Fibroblast of skin of right biceps (primary cell): Measurements from ENCODE around the gene SPECC1.
"Not testable (repeated sequence)": the region's sequence is repeated elsewhere in the genome, so short reads cannot be mapped to it uniquely, and the experiment has no call there.

Experiments used
- DNase-seq: peaks from one replicate; pipeline ENCODE4 v3.0.0-alpha.2; 2013

SPECC1 gene

DNA sequence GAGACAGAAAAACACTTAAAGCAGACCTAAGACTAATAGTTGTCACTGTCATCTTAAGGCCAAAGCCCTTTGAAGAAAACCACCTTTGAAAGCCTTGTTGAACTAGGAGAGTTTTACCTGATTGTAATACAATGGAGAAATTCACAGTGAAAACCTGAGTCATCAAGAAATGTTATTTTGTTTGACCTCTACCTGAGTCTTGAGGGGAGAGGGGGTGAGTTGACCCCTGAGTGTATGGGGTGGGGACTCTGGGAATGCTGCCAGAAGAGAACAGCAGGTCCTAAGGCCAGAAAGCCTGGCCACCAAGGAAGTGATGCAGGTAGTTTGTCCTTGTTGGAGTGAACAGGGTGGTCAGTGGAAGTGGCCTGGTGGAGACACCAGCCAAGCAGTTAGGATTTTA is 204.3 kb downstream of the SPECC1 start:
- no peak for DNase-seq

DNA sequence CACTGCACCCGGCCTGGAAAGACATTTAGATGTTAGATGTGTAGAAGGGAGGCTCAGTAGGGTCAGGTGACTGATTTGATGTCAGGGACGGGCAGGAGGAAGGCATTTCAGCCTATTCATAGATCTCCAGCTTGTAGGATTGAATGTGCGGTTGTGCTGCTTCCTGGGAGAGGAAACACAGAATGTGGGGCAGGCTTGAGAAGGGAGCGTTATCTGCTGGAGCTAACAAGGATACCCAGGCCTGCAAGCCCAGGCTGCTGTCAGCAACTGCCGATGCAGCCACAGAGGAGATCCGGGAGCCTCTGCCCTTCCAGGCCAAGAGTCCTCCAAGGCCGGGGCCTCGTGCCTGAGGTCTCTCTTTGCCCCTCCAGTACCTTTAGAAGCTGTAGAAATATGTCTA is 205.6 kb downstream of the SPECC1 start:
- DNase-seq: no peak

DNA sequence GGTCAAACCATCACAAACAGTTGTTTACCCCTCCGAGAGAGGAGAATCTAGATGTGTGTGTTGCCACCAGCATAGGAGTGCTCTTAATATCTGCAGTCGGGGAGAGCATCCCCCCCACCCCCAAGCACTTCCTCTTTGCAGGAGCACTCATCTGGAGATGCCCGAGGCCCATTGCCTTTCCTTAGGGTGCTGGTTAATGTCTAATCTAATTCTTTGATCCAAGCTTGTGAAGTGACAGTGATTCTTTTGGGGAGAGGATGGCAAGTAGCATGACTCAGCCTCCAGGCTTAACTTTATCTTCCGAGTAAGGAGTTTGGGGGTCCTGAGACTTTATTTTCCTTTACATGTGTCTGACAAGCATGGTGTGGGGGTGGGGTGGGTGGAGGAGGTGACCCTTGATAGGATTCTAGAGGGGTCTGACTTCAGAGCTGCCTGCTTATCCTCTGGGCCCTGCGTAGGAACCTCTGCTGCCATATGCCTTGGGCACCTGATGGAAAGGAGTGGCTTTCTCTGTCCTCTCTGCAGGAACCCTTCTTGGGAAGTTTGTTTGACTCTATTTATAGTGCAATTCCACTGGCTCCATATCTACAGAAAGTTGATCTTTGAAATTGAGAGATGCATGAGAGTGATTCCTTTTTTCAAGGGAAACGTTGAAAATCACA is 207.1 kb downstream of the SPECC1 start:
- DNase-seq: no peak

DNA sequence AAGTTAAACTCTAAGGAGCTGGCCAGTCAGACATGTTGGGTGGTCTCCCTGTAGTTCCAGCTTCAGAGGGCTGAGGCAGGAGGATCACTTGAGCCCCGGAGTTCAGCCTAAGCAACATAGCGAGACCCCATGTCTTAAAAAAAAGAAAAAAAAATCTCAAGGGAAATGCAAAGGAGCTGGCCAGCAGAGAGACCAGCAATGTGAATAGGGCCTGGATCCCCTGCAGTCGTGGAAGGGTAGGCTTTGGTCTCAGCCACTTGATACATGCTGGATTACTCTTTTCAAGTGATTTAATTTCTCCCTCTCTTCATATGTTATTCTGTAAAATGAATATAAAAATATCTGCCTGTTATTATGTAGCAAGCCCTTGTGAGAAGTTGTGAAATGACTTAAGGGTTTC is 207.7 kb downstream of the SPECC1 start:
- no peak for DNase-seq

DNA sequence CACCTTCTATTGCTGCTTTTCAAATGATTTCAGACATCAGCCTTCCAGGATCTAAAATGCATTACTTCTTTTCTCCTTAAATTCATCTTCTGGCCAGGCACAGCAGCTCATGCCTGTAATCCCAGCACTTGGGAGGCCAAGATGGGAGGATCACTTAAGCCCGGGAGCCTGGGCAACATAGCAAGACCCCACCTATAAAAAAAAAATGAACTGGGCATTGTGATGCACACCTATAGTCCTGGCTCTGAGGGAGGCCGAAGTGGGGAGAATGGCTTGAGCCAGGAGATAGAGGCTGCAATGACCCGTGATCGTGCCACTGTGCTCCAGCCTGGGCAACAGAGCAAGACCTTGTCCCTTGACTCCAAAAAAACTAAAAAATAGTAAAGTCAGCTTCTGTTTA is 208.5 kb downstream of the SPECC1 start:
- DNase-seq: no peak

DNA sequence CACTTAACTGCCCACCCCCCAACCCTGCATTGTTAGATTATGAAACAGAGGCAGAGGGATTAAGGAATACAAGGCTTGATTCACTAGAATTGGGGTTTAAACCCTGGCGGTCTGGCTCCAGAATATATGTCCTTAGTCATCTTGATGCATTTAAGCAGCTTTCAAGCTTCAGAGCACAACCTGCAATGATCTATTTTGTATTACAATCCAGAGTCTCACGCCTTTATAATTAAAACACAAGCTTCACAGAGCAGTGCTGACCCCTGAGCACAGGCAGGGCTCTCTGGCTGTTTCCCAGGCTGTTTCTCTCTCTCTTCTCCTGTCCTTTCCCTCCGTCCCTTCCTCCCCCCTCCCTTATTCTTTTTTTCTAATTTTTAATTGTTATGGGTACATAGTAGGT is 209.1 kb downstream of the SPECC1 start:
- no peak for DNase-seq

DNA sequence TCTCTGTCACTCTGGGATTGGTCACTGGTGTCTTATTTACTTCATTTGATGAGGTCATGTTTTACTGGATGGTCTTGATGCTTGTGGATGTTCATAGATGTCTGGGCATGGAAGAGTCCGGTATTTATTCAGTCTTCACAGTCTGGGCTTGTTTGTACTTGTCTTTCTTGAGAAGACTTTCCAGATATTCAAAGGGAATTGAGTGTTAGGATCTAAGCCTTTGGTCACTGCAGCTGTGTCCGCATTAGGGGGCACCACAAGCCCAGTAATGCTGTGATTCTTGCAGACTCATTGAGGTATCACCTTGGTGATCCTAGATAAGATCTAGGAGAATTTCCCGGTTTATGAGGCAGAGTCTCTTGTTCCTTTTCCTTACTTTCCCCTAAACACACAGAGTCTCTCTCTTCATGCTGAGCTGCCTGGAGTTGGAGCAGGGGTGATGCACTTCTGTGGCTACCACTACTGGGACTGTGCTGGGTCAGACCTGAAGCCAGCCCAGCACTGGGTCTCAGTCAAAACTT is 214.7 kb downstream of the SPECC1 start:
- DNase-seq: no peak

DNA sequence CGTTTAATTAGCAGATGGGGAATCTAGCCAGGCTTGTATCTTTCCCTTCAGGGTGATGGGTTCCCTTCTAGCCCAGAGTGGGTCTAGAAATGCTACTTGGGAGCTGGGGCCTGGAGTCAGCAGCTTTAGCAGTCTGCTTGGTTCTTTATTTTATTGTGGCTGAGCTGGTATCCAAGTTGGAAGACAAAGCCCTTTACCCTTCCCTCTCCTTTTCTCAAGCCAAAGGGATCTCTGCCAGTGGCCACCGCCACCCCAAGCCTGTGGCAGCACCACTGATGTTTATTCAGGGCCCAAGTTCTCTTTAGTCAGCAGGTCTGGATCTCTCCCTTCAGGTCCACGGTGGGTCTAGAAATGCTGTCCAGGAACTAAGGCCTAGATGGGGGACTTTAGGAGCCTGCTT is 215.2 kb downstream of the SPECC1 start:
- DNase-seq: no peak

DNA sequence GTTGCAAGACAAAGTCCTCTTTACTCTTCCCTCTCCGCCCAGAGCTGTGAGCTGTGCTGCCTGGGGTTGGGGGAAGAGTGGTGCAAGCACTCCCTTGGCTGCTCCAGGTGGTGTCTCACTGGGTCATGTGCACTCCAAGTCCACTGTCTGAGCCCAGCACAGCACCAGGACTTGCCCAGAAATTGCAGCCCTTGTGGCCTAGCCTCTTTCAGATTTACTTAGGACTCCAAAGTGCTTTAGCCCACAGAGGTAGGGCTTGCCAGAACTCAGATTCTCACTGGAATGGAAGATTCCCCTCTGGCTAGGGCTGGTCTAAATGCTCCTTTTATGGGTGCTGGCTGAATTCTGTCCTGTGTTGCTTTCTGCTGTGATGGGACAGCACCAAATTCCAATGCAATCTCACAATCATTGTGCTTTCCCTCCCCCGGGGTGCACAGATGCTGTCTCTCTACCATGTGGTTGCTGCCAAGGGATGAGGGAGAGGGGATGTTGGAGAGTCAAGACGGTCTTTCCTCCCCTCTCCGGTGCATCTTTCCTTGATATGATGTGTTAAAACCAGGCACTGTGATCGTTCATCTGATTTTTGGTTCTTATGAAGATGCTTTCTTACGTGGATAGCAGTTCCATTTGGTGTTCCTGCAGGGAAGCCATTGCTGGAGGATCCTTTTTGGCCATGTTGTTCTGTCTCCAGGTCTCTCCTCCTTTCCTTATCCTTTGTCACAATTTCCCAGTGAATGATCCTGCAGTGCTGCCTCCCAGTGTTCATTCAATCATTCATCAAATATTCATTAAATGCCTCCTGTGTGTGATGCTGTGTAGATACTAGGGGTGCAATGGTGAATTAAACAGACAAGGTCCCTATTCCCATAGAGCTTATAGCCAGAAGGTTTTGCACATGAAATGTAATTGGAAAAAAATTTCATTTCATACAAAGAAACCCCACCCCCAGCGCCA is 216.3 kb downstream of the SPECC1 start:
- DNase-seq: no peak

DNA sequence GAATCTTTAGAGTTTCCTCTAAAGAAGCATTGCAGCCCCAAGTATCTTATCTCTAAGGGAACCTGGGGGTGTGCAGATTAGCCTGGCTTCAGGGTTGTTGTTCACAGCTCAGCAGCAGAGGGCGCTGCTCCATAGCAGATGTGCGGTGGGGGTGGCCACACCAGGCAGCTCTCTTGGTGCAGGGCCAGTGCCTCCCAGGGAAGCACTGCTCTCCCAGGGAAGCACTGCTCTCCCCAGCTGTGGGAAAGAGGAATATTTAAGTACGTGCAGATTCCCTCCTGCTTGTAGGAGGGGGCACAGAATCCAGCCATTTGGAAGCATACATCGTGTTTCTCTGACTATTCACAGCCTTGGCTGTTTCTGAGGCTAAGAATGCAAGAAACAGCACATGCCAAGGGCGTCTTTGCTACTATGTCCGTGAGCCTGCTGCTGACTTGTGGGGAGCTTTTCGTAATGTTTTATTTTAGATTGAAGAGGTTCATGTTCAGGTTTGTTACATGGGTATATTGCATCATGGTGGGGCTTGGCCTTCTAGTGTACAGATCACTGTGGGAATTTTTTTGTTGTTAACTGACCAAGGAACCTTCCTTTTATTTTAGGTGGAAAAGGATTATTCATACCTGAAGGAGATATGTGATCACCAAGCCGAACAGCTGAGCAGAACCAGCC is 217.8 kb downstream of the SPECC1 start:
- peak; percentile 82 for DNase-seq

DNA sequence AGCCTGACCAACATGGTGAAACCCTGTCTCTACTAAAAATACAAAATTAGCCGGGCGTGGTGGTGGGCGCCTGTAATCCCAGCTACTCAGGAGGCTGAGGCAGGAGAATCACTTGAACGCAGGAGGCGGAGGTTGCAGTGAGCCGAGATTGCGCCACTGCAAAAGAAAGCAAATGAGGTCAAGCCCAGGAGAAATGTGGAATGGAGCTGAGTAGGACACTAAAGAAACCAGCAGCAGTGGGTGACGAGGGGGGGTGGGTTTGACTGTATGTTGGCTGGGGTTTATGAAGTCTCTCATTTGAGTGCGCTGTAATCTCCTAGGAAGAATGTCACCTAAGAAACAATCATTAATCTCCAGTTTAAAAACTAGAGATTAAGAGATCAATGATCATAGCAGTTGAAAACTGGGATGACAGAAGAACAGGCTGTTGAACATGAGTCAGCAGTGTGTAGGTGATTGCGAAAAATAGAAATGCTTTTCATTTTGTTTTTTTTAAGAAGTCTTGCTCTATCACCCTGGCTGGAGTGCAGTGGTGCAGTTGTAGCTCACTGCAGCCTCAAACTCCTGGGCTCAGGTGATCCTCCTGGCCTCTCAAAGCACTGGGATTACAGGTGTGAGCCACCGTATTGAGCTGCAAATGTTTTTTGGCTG is 218.7 kb downstream of the SPECC1 start:
- DNase-seq: peak; percentile 40

DNA sequence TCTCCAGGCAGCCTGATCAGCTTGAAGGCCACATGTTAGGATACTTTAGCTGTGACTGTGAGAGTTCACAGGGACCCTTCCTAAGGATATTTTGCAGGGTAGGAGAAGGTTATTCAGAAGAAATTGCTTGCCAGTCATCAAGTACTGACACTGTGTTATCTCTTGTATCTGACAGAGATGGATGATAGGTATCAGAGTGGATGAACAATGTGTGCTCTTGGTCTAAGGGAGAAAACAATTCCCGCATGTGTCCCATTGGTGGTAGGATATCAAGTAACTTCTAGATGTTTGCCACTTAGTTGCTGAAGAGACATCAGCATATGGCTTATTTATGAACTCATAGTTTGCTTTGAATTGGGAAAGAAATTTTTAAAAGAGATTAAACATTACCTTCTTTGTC is 219.3 kb downstream of the SPECC1 start:
- no peak for DNase-seq

DNA sequence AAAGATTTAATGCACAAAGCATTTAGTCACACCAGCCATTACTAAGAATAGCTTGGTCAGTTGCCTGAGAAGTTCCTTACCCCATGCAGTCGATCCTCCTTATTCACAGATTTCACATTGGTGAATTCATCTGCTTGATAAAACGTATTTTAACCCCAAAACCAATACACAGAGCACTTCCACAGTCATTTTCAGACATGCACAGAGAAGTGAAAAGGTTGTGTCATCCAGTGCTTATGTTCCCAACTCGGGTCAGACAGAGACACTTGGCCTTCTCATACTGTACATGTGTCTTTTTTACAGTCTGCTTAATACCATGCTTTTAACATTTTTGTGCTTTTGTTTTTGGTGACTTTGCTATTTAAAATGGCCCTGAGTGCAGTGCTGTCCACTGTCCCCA is 219.7 kb downstream of the SPECC1 start:
- DNase-seq: peak; percentile 16

DNA sequence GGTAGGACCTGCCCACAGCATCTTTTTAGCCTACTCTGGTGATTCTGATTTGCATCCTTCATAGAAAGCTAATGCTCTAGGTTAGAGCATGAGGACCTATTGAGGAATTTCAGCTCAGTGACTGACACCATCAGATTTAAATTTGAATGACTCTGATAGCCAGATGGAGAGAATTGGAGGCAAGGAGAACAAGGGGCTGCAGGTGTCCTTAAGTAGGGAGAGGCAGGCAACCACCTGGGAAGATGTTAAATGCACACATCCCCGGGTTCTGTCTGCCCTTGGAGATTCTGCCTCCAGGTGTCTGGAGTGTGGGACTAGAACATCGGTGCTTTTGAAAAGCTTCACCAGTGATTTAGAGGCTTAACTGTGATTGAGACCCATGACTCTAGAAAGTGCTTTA is 221.8 kb downstream of the SPECC1 start:
- DNase-seq: no peak

DNA sequence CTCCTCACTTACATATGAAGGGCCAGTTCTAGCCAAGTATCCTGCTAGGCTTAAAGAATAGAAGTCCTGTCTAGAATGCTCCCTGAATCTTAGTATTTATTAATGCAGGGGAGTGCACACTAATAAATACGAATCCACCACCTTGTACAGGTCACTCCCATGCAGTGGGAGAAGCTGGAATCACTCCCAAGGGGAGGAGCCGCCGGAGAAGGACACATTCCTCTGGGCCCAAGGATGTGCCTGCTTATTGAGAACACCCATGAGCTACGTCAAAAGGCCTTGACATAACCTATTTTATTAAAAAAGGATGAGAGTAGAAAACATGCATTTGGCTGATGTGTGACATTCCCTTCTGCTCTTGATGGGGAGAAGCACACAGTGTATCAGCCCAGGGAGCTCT is 223.5 kb downstream of the SPECC1 start:
- no peak for DNase-seq

DNA sequence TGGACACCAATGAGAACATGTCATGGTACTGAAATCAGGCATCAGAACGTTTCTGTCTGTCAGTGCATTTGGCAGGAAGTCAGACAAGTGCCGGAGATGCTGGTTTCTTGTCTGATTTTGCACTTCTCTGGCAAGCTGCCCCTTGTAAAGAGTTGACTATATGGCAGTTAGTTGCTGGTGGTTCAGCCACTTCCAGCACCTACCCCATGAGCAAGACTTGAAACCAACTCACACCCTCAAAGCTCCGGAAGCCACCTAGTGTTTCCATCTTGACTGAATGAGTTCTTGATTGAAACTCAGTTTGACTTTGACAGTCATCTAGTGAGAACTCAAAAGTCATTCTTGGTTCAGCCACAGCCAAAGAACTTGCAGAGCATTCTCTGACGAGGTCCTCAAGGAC is 225.1 kb downstream of the SPECC1 start:
- DNase-seq: no peak

DNA sequence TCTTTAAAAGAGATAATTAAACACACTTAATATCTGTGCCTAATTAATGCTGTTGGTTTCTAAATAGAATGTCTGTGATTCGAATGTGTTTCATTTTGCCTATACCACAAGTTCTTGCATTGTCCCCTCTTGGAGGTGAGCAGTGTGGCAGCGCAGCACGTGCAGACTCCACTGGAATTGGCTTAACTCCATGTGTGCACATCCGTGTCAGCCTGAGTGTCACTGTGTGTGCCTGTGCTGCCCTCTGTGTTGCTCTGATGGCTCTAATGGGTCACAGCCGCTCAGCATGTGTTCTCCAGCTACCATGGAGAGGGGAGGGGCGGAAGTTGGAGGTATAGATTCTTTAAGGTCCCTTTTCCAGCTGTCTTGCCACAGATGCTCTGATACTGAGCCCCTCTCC is 226.6 kb downstream of the SPECC1 start:
- DNase-seq: no peak

DNA sequence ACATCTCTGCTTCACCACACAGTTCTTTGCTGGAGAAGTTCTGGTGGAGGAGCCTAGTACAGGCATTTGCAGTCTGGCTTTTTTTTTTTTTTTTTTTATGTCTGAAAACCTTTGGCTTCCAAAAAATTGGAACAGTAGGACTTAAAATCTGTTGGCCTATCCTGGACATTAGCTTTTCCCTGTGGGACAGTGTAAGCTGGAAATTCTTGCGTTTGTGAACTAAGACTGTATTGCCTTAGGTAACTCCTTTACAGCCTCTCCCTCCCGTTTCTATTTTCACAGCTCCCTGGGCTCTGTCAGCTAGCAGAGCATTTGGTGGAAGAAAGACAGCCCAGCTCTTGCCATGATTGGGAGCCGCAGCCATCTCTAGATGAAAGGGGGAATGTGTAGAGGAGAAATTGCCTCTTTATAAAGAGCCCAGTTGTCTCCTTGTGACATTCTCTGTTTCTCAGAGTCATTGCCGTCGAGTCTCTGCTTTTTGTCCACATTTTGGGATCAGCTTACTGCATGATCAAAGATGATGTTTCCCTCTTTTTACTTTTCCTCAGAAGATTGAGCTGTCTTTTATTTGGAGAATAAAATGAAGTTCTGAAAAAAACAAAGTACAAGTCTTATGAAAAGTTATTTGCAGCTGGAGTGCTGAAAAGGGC is 227.5 kb downstream of the SPECC1 start:
- DNase-seq: no peak

DNA sequence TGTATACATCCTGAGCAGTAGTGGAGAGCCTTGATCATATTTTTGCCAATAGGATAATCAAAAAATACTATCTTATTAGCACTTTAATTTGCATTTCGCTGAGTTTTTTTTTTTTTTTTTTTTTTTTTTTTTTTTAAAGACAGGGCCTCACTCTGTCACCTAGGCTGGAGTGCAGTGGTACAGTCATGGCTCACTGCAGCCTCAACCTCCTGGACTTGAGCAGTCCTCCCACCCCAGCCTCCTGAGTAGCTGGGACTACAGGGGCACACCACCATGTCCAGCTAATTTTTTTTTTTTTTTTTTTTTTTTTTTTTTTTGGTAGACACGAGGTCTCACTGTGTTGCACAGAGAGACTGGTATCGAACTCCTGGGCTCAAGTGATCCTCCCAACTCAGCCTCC is 230.6 kb downstream of the SPECC1 start:
- DNase-seq: not testable (repeated sequence)

DNA sequence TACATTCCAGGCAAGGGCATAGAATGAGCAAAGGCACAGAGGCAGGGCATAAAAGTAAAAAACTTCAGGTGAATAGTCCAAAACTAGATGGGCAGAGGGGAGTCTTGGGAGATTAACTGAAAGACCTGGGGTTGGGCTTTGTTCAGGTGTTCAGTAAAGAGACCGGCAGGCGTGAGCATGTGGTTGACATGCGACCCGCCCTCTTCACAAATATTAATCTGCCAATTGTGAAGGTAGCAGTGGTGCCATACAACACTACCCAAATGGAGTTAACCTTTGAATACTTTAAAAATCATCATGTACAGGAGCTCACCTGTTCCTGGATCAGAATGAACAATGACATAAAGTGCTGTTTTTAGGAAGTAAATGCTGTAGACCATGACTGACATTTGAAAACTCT is 232.7 kb downstream of the SPECC1 start:
- DNase-seq: no peak

DNA sequence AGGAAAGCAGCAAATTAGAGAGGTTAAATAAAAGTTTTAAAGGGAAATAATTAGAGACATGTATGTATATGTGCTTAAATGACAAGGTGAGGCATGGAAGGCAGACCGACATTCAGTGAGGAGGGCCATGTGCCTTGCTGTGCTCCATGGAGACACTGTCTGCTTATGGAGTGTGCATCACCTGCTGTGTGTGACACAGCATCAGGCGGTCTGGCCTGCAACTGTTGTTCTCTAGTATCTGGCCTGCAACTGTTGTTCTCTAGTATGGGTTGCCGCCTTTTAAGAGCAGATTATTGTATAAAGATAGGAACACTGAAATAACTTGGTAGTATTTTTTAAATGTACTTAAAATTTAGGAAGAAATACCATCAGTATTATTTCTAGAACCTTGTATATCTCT is 233.1 kb downstream of the SPECC1 start:
- no peak for DNase-seq

DNA sequence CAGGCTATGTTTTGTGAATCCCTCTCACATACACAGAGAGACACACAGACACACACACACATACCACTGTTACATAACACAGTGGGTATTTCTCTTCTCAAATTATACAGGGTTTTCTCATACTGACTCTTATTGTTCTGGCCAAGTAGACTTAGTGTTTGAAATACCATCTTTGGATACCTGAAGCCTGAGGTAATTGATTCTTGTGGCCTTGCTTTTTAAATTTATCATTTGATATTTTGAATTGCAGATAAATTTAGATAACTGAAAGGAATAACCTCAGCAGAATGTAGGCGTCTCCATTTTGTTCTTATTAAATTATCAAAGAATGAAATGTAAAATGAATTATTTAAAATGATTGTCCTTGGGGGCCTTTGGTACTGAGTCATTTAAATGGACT is 234.4 kb downstream of the SPECC1 start:
- DNase-seq: no peak

DNA sequence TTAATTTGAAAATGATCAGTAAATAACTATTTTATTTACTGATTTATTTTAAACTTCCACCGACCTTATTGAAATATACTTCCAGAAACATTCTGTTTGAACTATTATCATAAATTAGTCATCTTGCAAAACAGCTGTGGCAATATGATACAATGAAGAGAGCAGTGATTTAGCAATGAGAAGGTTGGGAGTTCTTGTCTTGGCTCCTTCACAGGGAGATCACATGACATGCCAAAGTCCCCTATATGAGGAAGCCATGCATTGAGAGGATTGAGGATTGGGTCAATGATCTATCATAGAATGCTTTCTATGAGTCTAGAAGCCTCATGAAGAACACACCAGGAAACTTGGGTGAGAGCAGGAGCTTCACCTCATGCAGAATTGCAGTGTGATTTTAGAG is 235.5 kb downstream of the SPECC1 start:
- DNase-seq: no peak
